ENCODE data around the gene FGF18. TPM values are rescaled to one million over a fixed set of nuclear protein-coding genes. Genes with fewer than 3 reads are reported as not detected.

Gene FGF18
- total and polyA plus RNA-seq, 9 of the 15 experiments (the other 6 are each of a cell fraction or from before 2014, with no cell fraction given), result 0.05 to 0.18 (median 0.11) TPM; not detected in 6

DNA sequence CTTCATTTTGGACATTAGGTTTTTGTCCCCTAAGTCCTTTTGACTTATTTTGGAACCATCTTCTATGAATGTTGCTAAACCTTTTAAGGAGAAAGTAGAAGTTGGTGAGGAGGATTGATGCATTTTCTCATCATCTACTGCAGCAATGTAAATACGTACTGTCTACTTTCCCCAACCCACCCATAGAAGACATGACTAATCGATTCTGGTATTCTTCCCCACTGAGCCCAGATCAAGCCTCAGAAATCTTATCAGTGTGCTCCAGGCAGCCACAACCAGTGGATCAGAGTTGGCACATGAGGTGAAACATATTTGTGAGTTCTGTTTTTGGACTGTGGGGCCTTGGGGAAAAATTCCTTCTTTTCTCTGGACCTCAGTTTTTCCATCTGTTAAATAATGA is 57.7 kb downstream of the FGF18 start (continued):
- TF ChIP-seq, protein P1, sequence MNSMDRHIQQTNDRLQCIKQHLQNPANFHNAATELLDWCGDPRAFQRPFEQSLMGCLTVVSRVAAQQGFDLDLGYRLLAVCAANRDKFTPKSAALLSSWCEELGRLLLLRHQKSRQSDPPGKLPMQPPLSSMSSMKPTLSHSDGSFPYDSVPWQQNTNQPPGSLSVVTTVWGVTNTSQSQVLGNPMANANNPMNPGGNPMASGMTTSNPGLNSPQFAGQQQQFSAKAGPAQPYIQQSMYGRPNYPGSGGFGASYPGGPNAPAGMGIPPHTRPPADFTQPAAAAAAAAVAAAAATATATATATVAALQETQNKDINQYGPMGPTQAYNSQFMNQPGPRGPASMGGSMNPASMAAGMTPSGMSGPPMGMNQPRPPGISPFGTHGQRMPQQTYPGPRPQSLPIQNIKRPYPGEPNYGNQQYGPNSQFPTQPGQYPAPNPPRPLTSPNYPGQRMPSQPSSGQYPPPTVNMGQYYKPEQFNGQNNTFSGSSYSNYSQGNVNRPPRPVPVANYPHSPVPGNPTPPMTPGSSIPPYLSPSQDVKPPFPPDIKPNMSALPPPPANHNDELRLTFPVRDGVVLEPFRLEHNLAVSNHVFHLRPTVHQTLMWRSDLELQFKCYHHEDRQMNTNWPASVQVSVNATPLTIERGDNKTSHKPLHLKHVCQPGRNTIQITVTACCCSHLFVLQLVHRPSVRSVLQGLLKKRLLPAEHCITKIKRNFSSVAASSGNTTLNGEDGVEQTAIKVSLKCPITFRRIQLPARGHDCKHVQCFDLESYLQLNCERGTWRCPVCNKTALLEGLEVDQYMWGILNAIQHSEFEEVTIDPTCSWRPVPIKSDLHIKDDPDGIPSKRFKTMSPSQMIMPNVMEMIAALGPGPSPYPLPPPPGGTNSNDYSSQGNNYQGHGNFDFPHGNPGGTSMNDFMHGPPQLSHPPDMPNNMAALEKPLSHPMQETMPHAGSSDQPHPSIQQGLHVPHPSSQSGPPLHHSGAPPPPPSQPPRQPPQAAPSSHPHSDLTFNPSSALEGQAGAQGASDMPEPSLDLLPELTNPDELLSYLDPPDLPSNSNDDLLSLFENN (IDR thresholded peaks at IDR 0.05; ENCODE audit: low read depth in 2 of 2, low read length in 2 of 2), result peak in 1 of 2 experiments; percentile 87; a peak in 2 of 4 replicates
- TF ChIP-seq PRMT5 (CRISPR knock-in tag; IDR thresholded peaks at IDR 0.05) (no peak), BRD4 (IDR thresholded peaks at IDR 0.05) (no peak), RCOR1 (IDR thresholded peaks at IDR 0.05; ENCODE audit: borderline replicate concordance in 1 of 2, low read depth in 2 of 2, low read length in 2 of 2) (peak in 1 of 2 experiments; percentile 72; a peak in 1 of 4 replicates), STAG1 (CRISPR knock-in tag; IDR thresholded peaks at IDR 0.05; ENCODE audit: borderline replicate concordance) (no peak), TBP (optimal IDR thresholded peaks at IDR 0.05; ENCODE audit: low read depth, low read length) (no peak), ZNF444 (CRISPR knock-in tag; IDR thresholded peaks at IDR 0.05) (no peak), ZNF146 (CRISPR knock-in tag; IDR thresholded peaks at IDR 0.05; ENCODE audit: unreplicated experiment) (no peak), ETS2 (tag; IDR thresholded peaks at IDR 0.05; ENCODE audit: borderline replicate concordance, poor library complexity, severe bottlenecking) (no peak), NUFIP1 (IDR thresholded peaks at IDR 0.05; ENCODE audit: partially characterized antibody) (no peak), SMARCC2 (IDR thresholded peaks at IDR 0.05; ENCODE audit: low read depth) (0 out of 2 replicates have a peak, but pooled peaks have one; percentile 41), CBFA2T2 (conservative IDR thresholded peaks at IDR 0.05) (peak; percentile 42), NFE2 (IDR thresholded peaks at IDR 0.05; ENCODE audit: low read depth) (peak; percentile 29; the same call in 1 of the 2 replicates), TFAM (CRISPR knock-in tag; conservative IDR thresholded peaks at IDR 0.05) (no peak), HCFC1 (IDR thresholded peaks at IDR 0.05; ENCODE audit: low read depth, low read length) (no peak), RNF2 (IDR thresholded peaks at IDR 0.05) (no peak), ZC3H11A (IDR thresholded peaks at IDR 0.05; ENCODE audit: low read depth, low read length) (no peak), ZNF79 (CRISPR knock-in tag; IDR thresholded peaks at IDR 0.05; ENCODE audit: low read depth) (no peak), TGIF2 (CRISPR knock-in tag; IDR thresholded peaks at IDR 0.05) (no peak), ZKSCAN8 (CRISPR knock-in tag; IDR thresholded peaks at IDR 0.05) (no peak), ZNF785 (CRISPR knock-in tag; IDR thresholded peaks at IDR 0.05) (no peak), ELF2 (CRISPR knock-in tag; IDR thresholded peaks at IDR 0.05) (no peak)
- TF ChIP-seq, protein P2, sequence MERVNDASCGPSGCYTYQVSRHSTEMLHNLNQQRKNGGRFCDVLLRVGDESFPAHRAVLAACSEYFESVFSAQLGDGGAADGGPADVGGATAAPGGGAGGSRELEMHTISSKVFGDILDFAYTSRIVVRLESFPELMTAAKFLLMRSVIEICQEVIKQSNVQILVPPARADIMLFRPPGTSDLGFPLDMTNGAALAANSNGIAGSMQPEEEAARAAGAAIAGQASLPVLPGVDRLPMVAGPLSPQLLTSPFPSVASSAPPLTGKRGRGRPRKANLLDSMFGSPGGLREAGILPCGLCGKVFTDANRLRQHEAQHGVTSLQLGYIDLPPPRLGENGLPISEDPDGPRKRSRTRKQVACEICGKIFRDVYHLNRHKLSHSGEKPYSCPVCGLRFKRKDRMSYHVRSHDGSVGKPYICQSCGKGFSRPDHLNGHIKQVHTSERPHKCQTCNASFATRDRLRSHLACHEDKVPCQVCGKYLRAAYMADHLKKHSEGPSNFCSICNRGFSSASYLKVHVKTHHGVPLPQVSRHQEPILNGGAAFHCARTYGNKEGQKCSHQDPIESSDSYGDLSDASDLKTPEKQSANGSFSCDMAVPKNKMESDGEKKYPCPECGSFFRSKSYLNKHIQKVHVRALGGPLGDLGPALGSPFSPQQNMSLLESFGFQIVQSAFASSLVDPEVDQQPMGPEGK (CRISPR knock-in tag; IDR thresholded peaks at IDR 0.05; ENCODE audit: borderline replicate concordance), result no peak
- TF ChIP-seq, protein P3, sequence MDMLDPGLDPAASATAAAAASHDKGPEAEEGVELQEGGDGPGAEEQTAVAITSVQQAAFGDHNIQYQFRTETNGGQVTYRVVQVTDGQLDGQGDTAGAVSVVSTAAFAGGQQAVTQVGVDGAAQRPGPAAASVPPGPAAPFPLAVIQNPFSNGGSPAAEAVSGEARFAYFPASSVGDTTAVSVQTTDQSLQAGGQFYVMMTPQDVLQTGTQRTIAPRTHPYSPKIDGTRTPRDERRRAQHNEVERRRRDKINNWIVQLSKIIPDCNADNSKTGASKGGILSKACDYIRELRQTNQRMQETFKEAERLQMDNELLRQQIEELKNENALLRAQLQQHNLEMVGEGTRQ (CRISPR knock-in tag; IDR thresholded peaks at IDR 0.05), result no peak
